Measurements from ENCODE around the gene PLEKHA8.

PLEKHA8 gene

GRCh38 chr7:30028216-30028748, at the start of gene PLEKHA8:
Gene PLEKHA8 (plus strand): TSS chr7:30028412. CDS start chr7:30028763, 351 bp downstream.
- DNase-seq (ENCODE audit: low read depth, low spot score), result peak; percentile 68

- DNase-seq (ENCODE audit: low read depth, low spot score), result no peak
Observed at GRCh38 chr7:29980151-29980550, 48.1 kb upstream of the PLEKHA8 start.

- no peak for DNase-seq (ENCODE audit: low read depth, low spot score)
Observed at GRCh38 chr7:29987083-29987482, 41.1 kb upstream of the PLEKHA8 start.

- no peak for DNase-seq (ENCODE audit: low read depth, low spot score)
Observed at GRCh38 chr7:29987811-29988317, 40.3 kb upstream of the PLEKHA8 start.

GRCh38 chr7:29988424-29989256, 39.6 kb upstream of the PLEKHA8 start:
- DNase-seq (ENCODE audit: low read depth, low spot score), result no peak

GRCh38 chr7:29989257-29989995, 38.8 kb upstream of the PLEKHA8 start, which contains the start of gene SCRN1:
Gene SCRN1 (minus strand): TSS chr7:29989801. CDS start chr7:29969067, 20,734 bp downstream.
- no peak for DNase-seq (ENCODE audit: low read depth, low spot score)

- DNase-seq (ENCODE audit: low read depth, low spot score), result no peak
Observed at GRCh38 chr7:29990931-29991330, 37.3 kb upstream of the PLEKHA8 start.

GRCh38 chr7:29991937-29992336, 36.3 kb upstream of the PLEKHA8 start:
- no peak for DNase-seq (ENCODE audit: low read depth, low spot score)

- no peak for DNase-seq (ENCODE audit: low read depth, low spot score)
Observed at GRCh38 chr7:29993140-29993539, 35.1 kb upstream of the PLEKHA8 start.

GRCh38 chr7:29995652-29996051, 32.6 kb upstream of the PLEKHA8 start:
- DNase-seq (ENCODE audit: low read depth, low spot score), result no peak

- DNase-seq (ENCODE audit: low read depth, low spot score), result no peak
Observed at GRCh38 chr7:29996321-29996720, 31.9 kb upstream of the PLEKHA8 start.

- DNase-seq (ENCODE audit: low read depth, low spot score), result no peak
Observed at GRCh38 chr7:29998489-29998888, 29.7 kb upstream of the PLEKHA8 start.

- no peak for DNase-seq (ENCODE audit: low read depth, low spot score)
Observed at GRCh38 chr7:30001998-30002397, 26.2 kb upstream of the PLEKHA8 start.

GRCh38 chr7:30003098-30003497, 25.1 kb upstream of the PLEKHA8 start:
- no peak for DNase-seq (ENCODE audit: low read depth, low spot score)

- DNase-seq (ENCODE audit: low read depth, low spot score), result no peak
Observed at GRCh38 chr7:30005464-30005863, 22.7 kb upstream of the PLEKHA8 start.

- DNase-seq (ENCODE audit: low read depth, low spot score), result no peak
Observed at GRCh38 chr7:30010021-30010420, 18.2 kb upstream of the PLEKHA8 start.

- no peak for DNase-seq (ENCODE audit: low read depth, low spot score)
Observed at GRCh38 chr7:30012757-30013156, 15.5 kb upstream of the PLEKHA8 start.

- no peak for DNase-seq (ENCODE audit: low read depth, low spot score)
Observed at GRCh38 chr7:30018451-30018850, 9.8 kb upstream of the PLEKHA8 start.

- DNase-seq (ENCODE audit: low read depth, low spot score), result no peak
Observed at GRCh38 chr7:30019387-30019786, 8.8 kb upstream of the PLEKHA8 start.

GRCh38 chr7:30019960-30020359, 8.3 kb upstream of the PLEKHA8 start:
- DNase-seq (ENCODE audit: low read depth, low spot score), result no peak

- no peak for DNase-seq (ENCODE audit: low read depth, low spot score)
Observed at GRCh38 chr7:30020535-30020934, 7.7 kb upstream of the PLEKHA8 start.

- no peak for DNase-seq (ENCODE audit: low read depth, low spot score)
Observed at GRCh38 chr7:30022991-30023390, 5.2 kb upstream of the PLEKHA8 start.

Measured in activated naive CD8-positive, alpha-beta T cell treated with anti-CD3 and anti-CD28 coated beads, Interleukin-2, amount 50 U/mL, for 16 hours (primary cell).